WTC11 (cell line): ENCODE results near the gene SPTBN4.

ENCODE experiments used
- CBFB ChIP-seq: sonication (generic); formaldehyde crosslinking; IDR thresholded peaks from 2 replicates; pipeline ENCODE4 v1.8.1; 2022; ENCODE audit warnings: mild to moderate bottlenecking, low read depth, missing genetic modification reagents
- CREB1 ChIP-seq: sonication (generic); formaldehyde crosslinking; IDR thresholded peaks from 2 replicates; pipeline ENCODE4 v1.8.0; 2023; ENCODE audit warnings: mild to moderate bottlenecking, missing genetic modification reagents
- CREM ChIP-seq: sonication (generic); formaldehyde crosslinking; IDR thresholded peaks from 2 replicates; pipeline ENCODE4 v1.8.1; 2022; ENCODE audit warnings: mild to moderate bottlenecking, missing genetic modification reagents, moderate library complexity
- CTCF ChIP-seq: fragments of 200-600 bp; IDR thresholded peaks from 2 replicates; pipeline ENCODE4 v1.8.0; 2022; ENCODE audit warnings: antibody characterized with exemption
- E2F1 ChIP-seq: sonication (generic); formaldehyde crosslinking; IDR thresholded peaks from 2 replicates; pipeline ENCODE4 v1.8.0; 2022; ENCODE audit warnings: mild to moderate bottlenecking, missing genetic modification reagents
- ESRRA ChIP-seq: sonication (generic); formaldehyde crosslinking; IDR thresholded peaks from 2 replicates; pipeline ENCODE4 v1.8.1; 2022; ENCODE audit warnings: mild to moderate bottlenecking, missing genetic modification reagents, borderline replicate concordance
- FOXJ3 ChIP-seq: sonication (generic); formaldehyde crosslinking; IDR thresholded peaks from 2 replicates; pipeline ENCODE4 v1.9.0; 2021; ENCODE audit warnings: missing genetic modification reagents, mild to moderate bottlenecking, borderline replicate concordance
- NFATC4 ChIP-seq: fragments of 250-450 bp; sonication (Bioruptor Pico); IDR thresholded peaks from 2 replicates; pipeline ENCODE4 v1.9.0; 2021; ENCODE audit warnings: mild to moderate bottlenecking
- SMAD4 ChIP-seq: sonication (generic); formaldehyde crosslinking; IDR thresholded peaks from 2 replicates; pipeline ENCODE4 v1.8.0; 2022; ENCODE audit warnings: mild to moderate bottlenecking, missing genetic modification reagents
- SP1 ChIP-seq: sonication (generic); formaldehyde crosslinking; conservative IDR thresholded peaks from 2 replicates; pipeline ENCODE4 v1.8.1; 2022; ENCODE audit warnings: missing genetic modification reagents
- TEAD1 ChIP-seq: sonication (generic); formaldehyde crosslinking; IDR thresholded peaks from 2 replicates; pipeline ENCODE4 v1.8.0; 2022; ENCODE audit warnings: mild to moderate bottlenecking, missing genetic modification reagents
- TF ChIP-seq, protein P1 (sequence below): sonication (generic); formaldehyde crosslinking; IDR thresholded peaks from 2 replicates; pipeline ENCODE4 v1.8.1; 2023; ENCODE audit warnings: mild to moderate bottlenecking, missing genetic modification reagents, moderate library complexity
- TF ChIP-seq, protein P2 (sequence below): sonication (generic); formaldehyde crosslinking; IDR thresholded peaks from 2 replicates; pipeline ENCODE4 v1.8.0; 2022; ENCODE audit warnings: mild to moderate bottlenecking, missing genetic modification reagents
- TF ChIP-seq, protein P3 (sequence below): fragments of 250-450 bp; sonication (Bioruptor Pico); IDR thresholded peaks from 2 replicates; pipeline ENCODE4 v1.8.0; 2021; ENCODE audit warnings: mild to moderate bottlenecking

- TF ChIP-seq CREM = no peak
- no peak for TF ChIP-seq CTCF
- TF ChIP-seq ESRRA (CRISPR knock-in tag) = no peak
- no peak for TF ChIP-seq SP1
- no peak for TF ChIP-seq FOXJ3
- TF ChIP-seq CBFB (CRISPR knock-in tag) = no peak
- TF ChIP-seq E2F1 (CRISPR knock-in tag) = no peak
- TF ChIP-seq SMAD4 (CRISPR knock-in tag) = no peak
- TF ChIP-seq, protein P1, sequence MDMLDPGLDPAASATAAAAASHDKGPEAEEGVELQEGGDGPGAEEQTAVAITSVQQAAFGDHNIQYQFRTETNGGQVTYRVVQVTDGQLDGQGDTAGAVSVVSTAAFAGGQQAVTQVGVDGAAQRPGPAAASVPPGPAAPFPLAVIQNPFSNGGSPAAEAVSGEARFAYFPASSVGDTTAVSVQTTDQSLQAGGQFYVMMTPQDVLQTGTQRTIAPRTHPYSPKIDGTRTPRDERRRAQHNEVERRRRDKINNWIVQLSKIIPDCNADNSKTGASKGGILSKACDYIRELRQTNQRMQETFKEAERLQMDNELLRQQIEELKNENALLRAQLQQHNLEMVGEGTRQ (CRISPR knock-in tag) = no peak
- TF ChIP-seq TEAD1 = no peak
- TF ChIP-seq, protein P2, sequence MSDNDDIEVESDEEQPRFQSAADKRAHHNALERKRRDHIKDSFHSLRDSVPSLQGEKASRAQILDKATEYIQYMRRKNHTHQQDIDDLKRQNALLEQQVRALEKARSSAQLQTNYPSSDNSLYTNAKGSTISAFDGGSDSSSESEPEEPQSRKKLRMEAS (CRISPR knock-in tag) = no peak
- TF ChIP-seq, protein P3, sequence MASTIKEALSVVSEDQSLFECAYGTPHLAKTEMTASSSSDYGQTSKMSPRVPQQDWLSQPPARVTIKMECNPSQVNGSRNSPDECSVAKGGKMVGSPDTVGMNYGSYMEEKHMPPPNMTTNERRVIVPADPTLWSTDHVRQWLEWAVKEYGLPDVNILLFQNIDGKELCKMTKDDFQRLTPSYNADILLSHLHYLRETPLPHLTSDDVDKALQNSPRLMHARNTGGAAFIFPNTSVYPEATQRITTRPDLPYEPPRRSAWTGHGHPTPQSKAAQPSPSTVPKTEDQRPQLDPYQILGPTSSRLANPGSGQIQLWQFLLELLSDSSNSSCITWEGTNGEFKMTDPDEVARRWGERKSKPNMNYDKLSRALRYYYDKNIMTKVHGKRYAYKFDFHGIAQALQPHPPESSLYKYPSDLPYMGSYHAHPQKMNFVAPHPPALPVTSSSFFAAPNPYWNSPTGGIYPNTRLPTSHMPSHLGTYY (CRISPR knock-in tag) = no peak
- no peak for TF ChIP-seq CREB1 (CRISPR knock-in tag)
- TF ChIP-seq NFATC4 = no peak
Observed at GRCh38 chr19:40585241-40585981, 118.6 kb downstream of the SPTBN4 start.
